CD14-positive monocyte (primary cell): ENCODE data around the gene WFIKKN2. TPM values are rescaled to one million over a fixed set of nuclear protein-coding genes. Genes with fewer than 3 reads are reported as not detected.
"Not testable (repeated sequence)": the region's sequence is repeated elsewhere in the genome, so short reads cannot be mapped to it uniquely, and the experiment has no call there.

Source experiments
- DNase-seq, 3 donors: peaks; one replicate each; pipeline ENCODE4 v3.0.0-alpha.2; 2011 to 2022
- H2AFZ ChIP-seq: 2 replicates; pipeline ENCODE4 v1.6.0; 2012; ENCODE audit warnings: mild to moderate bottlenecking, low read depth, low read length, inconsistent platforms; ENCODE audit not compliant: insufficient read depth, poor library complexity, severe bottlenecking
- H3K27ac ChIP-seq, 2 donors: 1 replicate in 1 of 2; 2 replicates in 1 of 2; pipeline ENCODE4 v1.5.1; 2012 to 2013; ENCODE audit warnings: low read length in 2 of 2, control low read depth in 1 of 2, inconsistent platforms in 1 of 2, low read depth in 1 of 2, mild to moderate bottlenecking in 1 of 2
- H3K27me3 ChIP-seq, 2 donors: one replicate each; pipeline versions ENCODE4 v1.6.0 to v1.6.1; 2011 to 2013; ENCODE audit warnings: low read length in 2 of 2; ENCODE audit not compliant: control insufficient read depth in 2 of 2, insufficient read depth in 2 of 2
- H3K36me3 ChIP-seq, 2 donors: replicated peaks in 1 of 2; 1 replicate in 1 of 2; 2 replicates in 1 of 2; pipeline versions ENCODE4 v1.5.1 to v1.6.1; 2012 to 2013; ENCODE audit warnings: low read length in 2 of 2, control low read depth in 1 of 2, inconsistent platforms in 1 of 2, mild to moderate bottlenecking in 1 of 2; ENCODE audit not compliant: insufficient read depth in 2 of 2, control insufficient read depth in 1 of 2
- H3K4me1 ChIP-seq, 2 donors: 1 replicate in 1 of 2; 2 replicates in 1 of 2; pipeline versions ENCODE4 v1.5.1 to v1.6.1; 2012 to 2013; ENCODE audit warnings: low read length in 2 of 2, control low read depth in 1 of 2, inconsistent platforms in 1 of 2, mild to moderate bottlenecking in 1 of 2, moderate library complexity in 1 of 2; ENCODE audit not compliant: insufficient read depth in 2 of 2, control insufficient read depth in 1 of 2
- H3K4me2 ChIP-seq: replicated peaks from 2 replicates; pipeline ENCODE3; 2012; ENCODE audit warnings: low read length, moderate library complexity, mild to moderate bottlenecking; ENCODE audit not compliant: poor library complexity, severe bottlenecking; ENCODE audit errors: extremely low read depth
- H3K4me3 ChIP-seq, 3 experiments: fragments of 200-600 bp in 1 of 3; sonication (generic) in 1 of 3; replicated peaks in 1 of 3; 1 replicate in 2 of 3; 2 replicates in 1 of 3; pipeline ENCODE4 v1.5.1; 2011 to 2013; ENCODE audit warnings: low read length in 3 of 3, mild to moderate bottlenecking in 3 of 3, control low read depth in 2 of 3, low read depth in 2 of 3, inconsistent platforms in 1 of 3, moderate library complexity in 1 of 3
- H3K79me2 ChIP-seq: 2 replicates; pipeline ENCODE4 v1.6.0; 2012; ENCODE audit warnings: mild to moderate bottlenecking, control low read depth, inconsistent platforms, low read length, moderate library complexity; ENCODE audit not compliant: insufficient read depth
- H3K9ac ChIP-seq: 2 replicates; pipeline ENCODE4 v1.6.0; 2017; ENCODE audit warnings: low read length, mild to moderate bottlenecking; ENCODE audit not compliant: insufficient read depth, poor library complexity, severe bottlenecking
- H3K9me3 ChIP-seq, 2 donors: replicated peaks in 1 of 2; 1 replicate in 1 of 2; 2 replicates in 1 of 2; pipeline versions ENCODE4 v1.5.1 to v1.6.1; 2012 to 2013; ENCODE audit warnings: low read length in 2 of 2, control low read depth in 1 of 2; ENCODE audit not compliant: control insufficient read depth in 1 of 2, insufficient read depth in 1 of 2
- H4K20me1 ChIP-seq: 2 replicates; pipeline ENCODE4 v1.6.0; 2012; ENCODE audit warnings: mild to moderate bottlenecking, low read length, control low read depth, moderate library complexity; ENCODE audit not compliant: insufficient read depth
- H3K27ac Mint-ChIP-seq, 7 donors: one replicate each; pipeline ENCODE4 v1.8.0; 2020; ENCODE audit warnings: mild to moderate bottlenecking in 7 of 7, mixed read lengths in 7 of 7, moderate library complexity in 6 of 7, inconsistent platforms in 2 of 7
- H3K27me3 Mint-ChIP-seq, 3 donors: one replicate each; pipeline ENCODE4 v1.8.0; 2021 to 2022; ENCODE audit warnings: low read depth in 3 of 3, mild to moderate bottlenecking in 3 of 3, mixed read lengths in 3 of 3, moderate library complexity in 3 of 3, inconsistent platforms in 1 of 3
- H3K36me3 Mint-ChIP-seq, 2 donors: one replicate each; pipeline ENCODE4 v1.8.0; 2020; ENCODE audit warnings: mixed read lengths in 2 of 2, inconsistent platforms in 1 of 2, mild to moderate bottlenecking in 1 of 2
- H3K4me1 Mint-ChIP-seq: one replicate; pipeline ENCODE4 v1.8.0; 2020; ENCODE audit warnings: mild to moderate bottlenecking, mixed read lengths
- H3K4me3 Mint-ChIP-seq, 2 donors: one replicate each; pipeline ENCODE4 v1.8.0; 2020; ENCODE audit warnings: mild to moderate bottlenecking in 2 of 2, mixed read lengths in 2 of 2, moderate library complexity in 1 of 2
- H3K9me3 Mint-ChIP-seq, 7 donors: one replicate each; pipeline ENCODE4 v1.8.0; 2020 to 2022; ENCODE audit warnings: mixed read lengths in 7 of 7, mild to moderate bottlenecking in 6 of 7, moderate library complexity in 6 of 7, inconsistent platforms in 2 of 7
- CTCF ChIP-seq: fragments of 200-600 bp; IDR thresholded peaks from one replicate; pipeline ENCODE4 v1.8.0; 2022; ENCODE audit warnings: antibody characterized with exemption, mild to moderate bottlenecking
- WGBS: methylation state at CpG from one replicate; pipeline ENCODE4 v1.1.5; 2013; ENCODE audit warnings: missing lambda C conversion rate; ENCODE audit not compliant: insufficient coverage; 5-methylcytosine and 5-hydroxymethylcytosine counted together
- intact Hi-C, 2 donors: fragments of 100-400 bp; cut with micrococcal nuclease; formaldehyde crosslinking; loops; one replicate each; pipeline versions ENCODE4 v1.15.0 to v1.15.1; 2023
- polyA plus RNA-seq, 3 donors: library from polyadenylated mRNA; depleted of rRNA in 1 of 3; unstranded in 2 of 3; stranded (reverse) in 1 of 3; fragments of 300-500 nt in 2 of 3; fragments of >200 nt in 1 of 3; fragmentation: Illumina TruSeq in 2 of 3; gene quantifications; 1 replicate in 2 of 3; 2 replicates in 1 of 3; pipeline ENCODE4 v1.2.3, GENCODE V29; 2012 to 2021

WFIKKN2 gene
- polyA plus RNA-seq, 3 donors: 0.03 TPM; not detected in 2

GRCh38 chr17:50803676-50804075, 31.7 kb upstream of the WFIKKN2 start:
- no peaks in the 10 kb centered on the region for H3K36me3 ChIP-seq
- DNase-seq: no peak
- TF ChIP-seq CTCF: no peak
- no peak overlapping the region for H3K4me3 ChIP-seq
- no peaks in the 10 kb centered on the region for H3K9me3 Mint-ChIP-seq
- no peak overlapping the region for H3K27ac ChIP-seq
- peaks cover 2 to 12% (median 10%) of the 10 kb centered on the region in 3 donors for H3K27me3 Mint-ChIP-seq
- no peaks in the 10 kb centered on the region for H3K9me3 ChIP-seq
- no peaks in the 10 kb centered on the region for H3K36me3 Mint-ChIP-seq
- intact Hi-C loops: no loop called here
- H4K20me1 ChIP-seq: no peaks in the 10 kb centered on the region
- no peaks in the 10 kb centered on the region for H3K4me1 ChIP-seq
- 95% methylated on average over 3 of the region's 6 CpGs for WGBS
- H3K9ac ChIP-seq: no peak overlapping the region
- H2AFZ ChIP-seq: no peak overlapping the region
- H3K27me3 ChIP-seq: no peaks in the 10 kb centered on the region
- H3K79me2 ChIP-seq: no peaks in the 10 kb centered on the region
- H3K4me1 Mint-ChIP-seq: peaks cover 2% of the 10 kb centered on the region
- no peak overlapping the region for H3K4me3 Mint-ChIP-seq
- no peak overlapping the region for H3K27ac Mint-ChIP-seq
- H3K4me2 ChIP-seq: no peak overlapping the region

- H3K4me1 ChIP-seq, H3K27ac Mint-ChIP-seq, H3K36me3 ChIP-seq, H3K9me3 ChIP-seq, H3K27ac ChIP-seq, H3K9ac ChIP-seq, intact Hi-C loops, H3K4me2 ChIP-seq, H3K4me3 ChIP-seq, H2AFZ ChIP-seq, DNase-seq, H3K27me3 Mint-ChIP-seq, H3K9me3 Mint-ChIP-seq, H3K79me2 ChIP-seq, H4K20me1 ChIP-seq, H3K4me3 Mint-ChIP-seq, H3K4me1 Mint-ChIP-seq, H3K36me3 Mint-ChIP-seq, H3K27me3 ChIP-seq: not testable (repeated sequence)
- 83% methylated on average over 1 of the region's 13 CpGs for WGBS
Observed at GRCh38 chr17:50804749-50805475, 30.5 kb upstream of the WFIKKN2 start.
